NT2/D1 (cell line): ENCODE measurements around the gene SART3.

Experiments
- DNase-seq: peaks from one replicate; pipeline ENCODE4 v3.0.0-alpha.2; 2011; ENCODE audit warnings: low read depth, low spot score
- H3K27me3 ChIP-seq: 2 replicates; pipeline ENCODE4 v1.6.0; 2011; ENCODE audit warnings: mild to moderate bottlenecking; ENCODE audit not compliant: insufficient read length, insufficient read depth
- H3K36me3 ChIP-seq: 2 replicates; pipeline ENCODE4 v1.6.1; 2011; ENCODE audit warnings: mild to moderate bottlenecking, low read length, mixed read lengths; ENCODE audit not compliant: insufficient read depth, insufficient read length
- H3K4me1 ChIP-seq: 2 replicates; pipeline ENCODE4 v1.5.1; 2011; ENCODE audit not compliant: insufficient read depth, insufficient read length
- H3K4me3 ChIP-seq: 2 replicates; pipeline ENCODE4 v1.5.1; 2011; ENCODE audit warnings: low read depth; ENCODE audit not compliant: insufficient read length
- H3K9ac ChIP-seq: 2 replicates; pipeline ENCODE4 v1.6.0; 2011; ENCODE audit warnings: low read depth; ENCODE audit not compliant: insufficient read length
- H3K9me3 ChIP-seq: 2 replicates; pipeline ENCODE4 v1.5.1; 2011; ENCODE audit warnings: mild to moderate bottlenecking, low read length; ENCODE audit not compliant: insufficient read depth
- SUZ12 ChIP-seq: IDR thresholded peaks from 2 replicates; pipeline ENCODE4 v1.6.1; 2011; ENCODE audit not compliant: insufficient read length, insufficient read depth; ENCODE audit errors: extremely low read depth
- YY1 ChIP-seq: IDR thresholded peaks from 2 replicates; pipeline ENCODE4 v1.6.1; 2011; ENCODE audit not compliant: insufficient read length, insufficient read depth
- ZNF274 ChIP-seq: IDR thresholded peaks from 2 replicates; pipeline ENCODE4 v1.6.1; 2011; ENCODE audit warnings: mild to moderate bottlenecking, low read depth, low read length

SART3 gene

DNA sequence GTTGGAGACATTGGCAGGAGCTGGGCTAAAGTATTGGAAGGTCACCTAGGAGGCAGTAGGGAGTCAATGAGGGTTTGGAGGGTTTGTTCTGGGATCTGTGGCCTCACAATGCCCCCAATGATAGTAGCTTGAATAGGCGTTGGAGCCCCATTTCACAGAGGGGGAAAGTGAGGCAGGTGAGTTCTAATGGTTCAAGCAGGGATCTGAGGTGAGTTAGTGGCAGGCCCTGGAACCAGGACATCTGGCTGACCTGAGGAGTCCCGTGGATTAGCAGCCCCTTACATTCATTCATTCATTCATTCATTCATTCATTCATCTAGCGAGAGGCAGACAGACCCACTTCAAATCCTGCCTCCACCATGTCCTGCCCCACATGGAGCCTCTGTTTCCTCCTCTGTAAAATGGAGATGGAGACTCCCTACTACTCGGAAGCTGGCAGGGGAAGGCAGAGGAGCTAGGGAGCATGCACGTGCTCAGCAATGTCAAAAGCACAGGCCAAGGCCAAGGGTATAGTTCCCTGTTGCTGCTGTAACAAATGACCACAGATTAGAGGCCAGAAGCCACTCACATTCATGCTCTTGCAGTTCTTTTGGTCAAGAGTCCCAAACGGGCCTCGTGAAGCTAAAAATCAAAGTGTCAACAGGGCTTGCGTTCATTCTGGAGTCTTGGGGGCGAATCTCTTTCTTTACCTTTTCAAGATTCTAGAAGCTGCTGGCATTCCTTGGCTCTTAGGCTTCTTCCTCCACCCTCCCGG, 39.2 kb upstream of the SART3 start:
- H3K4me1 ChIP-seq, result peaks cover 14% of the 10 kb centered on the region
- H3K36me3 ChIP-seq, result no peaks in the 10 kb centered on the region
- no peak overlapping the region for H3K9ac ChIP-seq
- no peaks in the 10 kb centered on the region for H3K27me3 ChIP-seq
- no peak overlapping the region for H3K4me3 ChIP-seq
- DNase-seq, result no peak
- TF ChIP-seq YY1 (no peak), SUZ12 (no peak), ZNF274 (no peak)
- no peaks in the 10 kb centered on the region for H3K9me3 ChIP-seq

- Histone ChIP-seq H3K9me3 (no peaks in the 10 kb centered on the region), H3K4me1 (peaks cover 13% of the 10 kb centered on the region), H3K36me3 (no peaks in the 10 kb centered on the region), H3K9ac (no peak overlapping the region), H3K4me3 (no peak overlapping the region), H3K27me3 (no peaks in the 10 kb centered on the region)
- TF ChIP-seq SUZ12 (no peak), ZNF274 (no peak), YY1 (no peak)
- DNase-seq, result no peak
Measured at GRCh38 chr12:108599541-108599940, 38.6 kb upstream of the SART3 start.

- Histone ChIP-seq H3K36me3 (no peaks in the 10 kb centered on the region), H3K9me3 (no peaks in the 10 kb centered on the region), H3K9ac (no peak overlapping the region), H3K27me3 (no peaks in the 10 kb centered on the region), H3K4me3 (no peak overlapping the region), H3K4me1 (peaks cover 8% of the 10 kb centered on the region)
- DNase-seq, result no peak
- TF ChIP-seq ZNF274 (no peak), YY1 (no peak), SUZ12 (no peak)
Measured at GRCh38 chr12:108598553-108599250, 37.7 kb upstream of the SART3 start.

DNA sequence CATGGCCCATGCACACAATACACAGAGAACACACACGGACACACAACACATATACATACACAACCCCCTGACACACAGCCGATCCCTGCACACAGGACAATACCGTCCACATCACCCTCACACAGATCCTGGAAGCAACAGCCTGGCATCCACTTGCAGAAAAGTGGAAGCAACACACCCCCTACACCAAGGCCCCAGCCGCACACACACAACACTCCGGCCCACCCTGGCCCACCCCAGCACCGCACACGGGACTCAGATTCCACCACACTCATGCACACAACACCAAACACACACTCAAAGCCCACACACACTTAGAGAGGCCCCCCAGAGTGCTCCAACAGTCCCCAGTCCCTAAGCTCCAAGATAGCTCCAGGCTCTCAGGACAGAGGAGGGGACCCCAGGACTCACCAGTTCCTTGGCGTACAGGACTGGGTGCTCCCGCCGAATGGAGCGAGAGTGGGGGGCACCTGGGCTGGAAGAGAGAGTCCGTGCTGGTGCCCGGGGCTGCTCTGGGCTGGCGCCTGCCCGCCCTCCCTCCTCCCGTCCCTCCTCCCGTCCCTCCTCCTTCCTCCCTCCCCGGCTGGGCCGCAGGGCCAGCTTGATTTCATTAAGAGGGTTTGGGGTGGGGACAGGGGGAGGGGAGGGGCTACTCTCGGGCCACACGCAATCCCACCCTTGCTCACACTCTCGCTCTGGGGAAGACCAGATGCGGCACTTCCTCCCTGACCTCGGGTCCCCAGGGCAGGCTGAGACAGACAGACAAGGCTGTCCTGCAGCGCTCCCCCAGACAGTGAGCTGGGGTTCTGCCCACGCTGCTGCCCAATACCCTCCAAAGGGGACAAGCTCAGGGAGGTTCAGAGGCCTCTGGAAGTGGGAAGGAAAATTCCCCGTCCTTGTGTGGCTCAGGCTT, 36.8 kb upstream of the SART3 start, which contains the start of gene TMEM119:
TSS of gene TMEM119 (minus strand) at position 526 of the 913 bp plus-strand sequence. CDS start 5,701 bp downstream, outside the sequence.
- peaks cover 8% of the 10 kb centered on the region for H3K4me1 ChIP-seq
- TF ChIP-seq ZNF274, result no peak
- TF ChIP-seq YY1, result no peak
- no peak for TF ChIP-seq SUZ12
- H3K9ac ChIP-seq, result no peak within 1 kb of the TSS
- no peak for DNase-seq
- no peaks in the 10 kb centered on the region for H3K9me3 ChIP-seq
- no peaks in the 10 kb centered on the region for H3K36me3 ChIP-seq
- H3K27me3 ChIP-seq, result no peaks in the 10 kb centered on the region
- no peak within 1 kb of the TSS for H3K4me3 ChIP-seq

DNA sequence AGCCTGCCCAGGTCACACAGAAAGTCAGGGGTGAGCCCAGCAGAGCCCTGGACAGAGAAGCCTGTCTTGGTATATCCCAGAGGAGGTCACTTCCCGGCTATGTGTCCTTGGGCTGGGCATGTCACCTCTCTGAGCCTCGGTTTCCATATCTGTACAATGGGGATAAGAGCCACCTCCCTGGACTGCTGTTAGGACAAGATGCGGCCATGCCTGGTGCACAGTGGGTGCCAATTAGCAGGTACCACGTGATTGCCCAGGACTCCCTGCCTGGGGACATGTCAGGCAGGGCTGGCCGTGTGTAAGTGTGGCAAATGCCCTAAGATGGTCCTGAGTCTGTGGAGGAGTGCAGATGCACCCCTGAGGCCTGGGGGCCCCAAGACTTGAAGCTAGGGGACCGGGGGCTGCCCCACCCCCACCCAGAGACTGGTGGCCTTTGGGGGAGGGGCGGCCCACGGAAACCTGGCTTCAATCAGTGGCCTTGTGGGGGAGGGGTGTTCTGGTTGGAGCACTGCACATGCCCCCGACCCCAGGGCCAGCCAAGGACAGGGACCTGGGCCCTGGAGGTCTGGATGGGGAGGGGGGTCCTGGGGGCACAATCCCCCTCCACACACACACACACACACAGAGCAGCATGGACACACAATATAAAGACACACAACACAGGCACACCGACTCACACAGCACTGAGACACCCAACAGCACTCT, 36.0 kb upstream of the SART3 start:
- Histone ChIP-seq H3K36me3 (no peaks in the 10 kb centered on the region), H3K27me3 (no peaks in the 10 kb centered on the region), H3K9ac (no peak overlapping the region), H3K4me3 (no peak overlapping the region), H3K4me1 (peaks cover 8% of the 10 kb centered on the region), H3K9me3 (no peaks in the 10 kb centered on the region)
- no peak for TF ChIP-seq ZNF274
- no peak for TF ChIP-seq SUZ12
- no peak for DNase-seq

- Histone ChIP-seq H3K27me3 (no peaks in the 10 kb centered on the region), H3K4me1 (peaks cover 8% of the 10 kb centered on the region), H3K9me3 (no peaks in the 10 kb centered on the region), H3K9ac (no peak overlapping the region), H3K4me3 (no peak overlapping the region), H3K36me3 (no peaks in the 10 kb centered on the region)
- no peak for TF ChIP-seq YY1
- no peak for TF ChIP-seq SUZ12
- DNase-seq, result no peak
Measured at GRCh38 chr12:108595711-108596647, 35.0 kb upstream of the SART3 start.
